Hepatocyte (in vitro differentiated cells): Measurements from ENCODE around the gene MINAR1.

Source experiments
- CTCF ChIP-seq: fragments of 200-600 bp; sonication (generic); IDR thresholded peaks from 2 replicates; pipeline ENCODE4 v1.5.1; 2016; ENCODE audit warnings: antibody characterized with exemption, mild to moderate bottlenecking; ENCODE audit not compliant: poor library complexity
- EZH2 ChIP-seq: fragments of 200-600 bp; sonication (generic); IDR thresholded peaks from 2 replicates; pipeline ENCODE4 v1.6.1; 2016; ENCODE audit warnings: antibody characterized with exemption, mild to moderate bottlenecking, borderline replicate concordance

- TF ChIP-seq CTCF = no peak
- TF ChIP-seq EZH2 = no peak
Observed at GRCh38 chr15:79397269-79397910, 34.7 kb upstream of the MINAR1 start.
